ENCODE data around the gene ABCA9. TPM values are rescaled to one million over a fixed set of nuclear protein-coding genes. Genes with fewer than 3 reads are reported as not detected.
"Not testable (repeated sequence)": the region's sequence is repeated elsewhere in the genome, so short reads cannot be mapped to it uniquely, and the experiment has no call there.

Gene ABCA9
- total and polyA plus RNA-seq, 3 donors from 2014 or later: 5.0 to 13.8 (median 12.7) TPM

GRCh38 chr17:68950725-68951124 lies 110.0 kb downstream of the ABCA9 start:
- no peaks in the 10 kb centered on the region for H3K9me3 ChIP-seq
- peaks cover 11% of the 10 kb centered on the region for H3K4me1 ChIP-seq
- no peaks in the 10 kb centered on the region for H3K36me3 ChIP-seq (ENCODE audit: low read depth, missing control alignments)
- DNase-seq: no peak
- H3K27me3 ChIP-seq: no peaks in the 10 kb centered on the region
- no peak overlapping the region for H3K4me3 ChIP-seq
- TF ChIP-seq POLR2A (IDR thresholded peaks at IDR 0.05) (no peak), CTCF (IDR thresholded peaks at IDR 0.05) (no peak)
- no peak overlapping the region for H3K27ac ChIP-seq
- 78 to 83% methylated on average over 4 of the region's 4 CpGs for WGBS, 2 donors
- intact Hi-C loops (cut with DNase I; ENCODE audit: low total_unique reads): no loop called here

GRCh38 chr17:68947868-68948267 lies 112.9 kb downstream of the ABCA9 start:
- H3K27ac ChIP-seq; H3K27me3 ChIP-seq; DNase-seq; intact Hi-C loops (cut with DNase I; ENCODE audit: low total_unique reads); H3K36me3 ChIP-seq (ENCODE audit: low read depth, missing control alignments); H3K4me3 ChIP-seq; H3K9me3 ChIP-seq: not testable (repeated sequence)
- H3K4me1 ChIP-seq: peaks cover 11% of the 10 kb centered on the region
- WGBS, 2 donors: 90 to 94% methylated on average over 1 of the region's 1 CpG

- H3K4me1 ChIP-seq: no peaks in the 10 kb centered on the region
- no peak for TF ChIP-seq POLR2A (IDR thresholded peaks at IDR 0.05)
- no peak for TF ChIP-seq CTCF (IDR thresholded peaks at IDR 0.05)
- 46 to 56% methylated on average over 6 of the region's 6 CpGs for WGBS, 2 donors
- no peaks in the 10 kb centered on the region for H3K27me3 ChIP-seq
- no peak for DNase-seq
- no peak overlapping the region for H3K4me3 ChIP-seq
- no peaks in the 10 kb centered on the region for H3K36me3 ChIP-seq (ENCODE audit: low read depth, missing control alignments)
- peak overlapping the region in 1 of 2 donors; percentile 16 for H3K27ac ChIP-seq
- H3K9me3 ChIP-seq: no peaks in the 10 kb centered on the region
- intact Hi-C loops (cut with DNase I; ENCODE audit: low total_unique reads): no loop called here
These were observed 116.2 kb downstream of the ABCA9 start for GRCh38 chr17:68944435-68945035.

GRCh38 chr17:68943812-68944182 lies 116.9 kb downstream of the ABCA9 start:
- 89 to 94% methylated on average over 2 of the region's 2 CpGs for WGBS, 2 donors
- intact Hi-C loops (cut with DNase I; ENCODE audit: low total_unique reads); H3K27ac ChIP-seq; H3K4me1 ChIP-seq; H3K27me3 ChIP-seq; H3K4me3 ChIP-seq; H3K36me3 ChIP-seq (ENCODE audit: low read depth, missing control alignments); DNase-seq; H3K9me3 ChIP-seq: not testable (repeated sequence)

GRCh38 chr17:68943123-68943811 lies 117.5 kb downstream of the ABCA9 start:
- no peak for DNase-seq
- no peaks in the 10 kb centered on the region for H3K27me3 ChIP-seq
- H3K4me3 ChIP-seq: no peak overlapping the region
- H3K4me1 ChIP-seq: no peaks in the 10 kb centered on the region
- TF ChIP-seq CTCF (IDR thresholded peaks at IDR 0.05) (no peak), POLR2A (IDR thresholded peaks at IDR 0.05) (no peak)
- no peaks in the 10 kb centered on the region for H3K36me3 ChIP-seq (ENCODE audit: low read depth, missing control alignments)
- intact Hi-C loops (cut with DNase I; ENCODE audit: low total_unique reads): no loop called here
- H3K9me3 ChIP-seq: no peaks in the 10 kb centered on the region
- WGBS, 2 donors: 77% methylated on average over 4 of the region's 4 CpGs
- no peak overlapping the region for H3K27ac ChIP-seq

- no peaks in the 10 kb centered on the region for H3K4me1 ChIP-seq
- no peak overlapping the region for H3K27ac ChIP-seq
- TF ChIP-seq CTCF (IDR thresholded peaks at IDR 0.05): no peak
- no peak for TF ChIP-seq POLR2A (IDR thresholded peaks at IDR 0.05)
- 61 to 68% methylated on average over 3 of the region's 3 CpGs for WGBS, 2 donors
- H3K9me3 ChIP-seq: no peaks in the 10 kb centered on the region
- intact Hi-C loops (cut with DNase I; ENCODE audit: low total_unique reads): no loop called here
- H3K27me3 ChIP-seq: no peaks in the 10 kb centered on the region
- H3K4me3 ChIP-seq: no peak overlapping the region
- H3K36me3 ChIP-seq (ENCODE audit: low read depth, missing control alignments): no peaks in the 10 kb centered on the region
- no peak for DNase-seq
These were observed 118.3 kb downstream of the ABCA9 start for GRCh38 chr17:68942389-68942788.
